CD4-positive, alpha-beta T cell (primary cell): ENCODE data around the gene CCDC182. TPM values are rescaled to one million over a fixed set of nuclear protein-coding genes. Genes with fewer than 3 reads are reported as not detected.

ENCODE experiments used
- ATAC-seq: fragments of 200-7000 bp; cut with Tn5 transposase; one replicate; pipeline ENCODE4 v1.10.0; 2022; ENCODE audit warnings: mild to moderate bottlenecking; ENCODE audit not compliant: poor library complexity
- CTCF ChIA-PET: fragments of 350-600 bp; sonication (Branson Sonifier 250); formaldehyde crosslinking; loops from one replicate; lab custom pipeline; 2021; ENCODE audit warnings: antibody characterized with exemption, inconsistent platforms; lab: Charles Lee
- POLR2A ChIA-PET: fragments of 350-600 bp; sonication (Branson Sonifier 250); formaldehyde crosslinking; loops from one replicate; lab custom pipeline; 2021; ENCODE audit warnings: antibody characterized with exemption, inconsistent platforms; lab: Charles Lee
- DNase-seq, 14 experiments: peaks; one replicate each; pipeline ENCODE4 v3.0.0-alpha.2; 2013 to 2020; ENCODE audit warnings: mixed read lengths in 2 of 14
- H3K27ac ChIP-seq, 2 donors: one replicate each; pipeline versions ENCODE4 v1.5.1 to v1.7.0; 2013; ENCODE audit warnings: low read length in 2 of 2, low read depth in 1 of 2, mild to moderate bottlenecking in 1 of 2
- H3K27me3 ChIP-seq, 2 experiments: 1 replicate in 1 of 2; 2 replicates in 1 of 2; pipeline versions ENCODE4 v1.6.1 to v1.7.0; 2013; ENCODE audit warnings: low read length in 2 of 2, control low read depth in 1 of 2, mild to moderate bottlenecking in 1 of 2, moderate library complexity in 1 of 2; ENCODE audit not compliant: insufficient read depth in 2 of 2, control insufficient read depth in 1 of 2
- H3K36me3 ChIP-seq: one replicate; pipeline ENCODE4 v1.6.1; 2013; ENCODE audit warnings: low read length, control low read depth; ENCODE audit not compliant: insufficient read depth
- H3K4me1 ChIP-seq: one replicate; pipeline ENCODE4 v1.6.1; 2013; ENCODE audit warnings: low read length, control low read depth; ENCODE audit not compliant: insufficient read depth
- H3K4me3 ChIP-seq: one replicate; pipeline ENCODE4 v1.5.1; 2013; ENCODE audit warnings: mild to moderate bottlenecking, low read length, moderate library complexity
- H3K9me3 ChIP-seq, 2 experiments: 1 replicate in 1 of 2; 2 replicates in 1 of 2; pipeline versions ENCODE4 v1.6.1 to v1.7.0; 2013; ENCODE audit warnings: low read length in 2 of 2, mild to moderate bottlenecking in 2 of 2, control low read depth in 1 of 2, moderate library complexity in 1 of 2; ENCODE audit not compliant: control insufficient read depth in 1 of 2, insufficient read depth in 1 of 2
- H3K27ac Mint-ChIP-seq: one replicate; pipeline ENCODE4 v1.8.0; 2020; ENCODE audit warnings: mixed read lengths
- H3K27me3 Mint-ChIP-seq: one replicate; pipeline ENCODE4 v1.8.0; 2021; ENCODE audit warnings: mixed read lengths
- H3K36me3 Mint-ChIP-seq: one replicate; pipeline ENCODE4 v1.8.0; 2021; ENCODE audit warnings: low read depth, mixed read lengths
- H3K4me1 Mint-ChIP-seq: one replicate; pipeline ENCODE4 v1.8.0; 2021; ENCODE audit warnings: low read depth, mixed read lengths
- H3K4me3 Mint-ChIP-seq: one replicate; pipeline ENCODE4 v1.8.0; 2020; ENCODE audit warnings: mild to moderate bottlenecking, mixed read lengths
- H3K9me3 Mint-ChIP-seq: one replicate; pipeline ENCODE4 v1.8.0; 2020; ENCODE audit warnings: mixed read lengths
- intact Hi-C, 2 experiments: fragments of 100-400 bp; cut with DNase I in 1 of 2; cut with micrococcal nuclease in 1 of 2; formaldehyde crosslinking; loops; one replicate each; pipeline versions ENCODE4 v1.15.1 to v1.9.0; 2023 to 2025; cut with DNase I, micrococcal nuclease
- total RNA-seq, 174 experiments: library from RNA in 2 of 174; stranded (reverse) in 2 of 174; gene quantifications; one replicate each; pipeline ENCODE4 v1.2.3 and lab custom pipeline; 2021 to 2026
- TF ChIP-seq, protein P1 (sequence below): fragments of 200-600 bp; IDR thresholded peaks from one replicate; pipeline ENCODE4 v1.8.0; 2022; ENCODE audit warnings: antibody characterized with exemption, mild to moderate bottlenecking

CCDC182 gene
- total RNA-seq, 2 experiments from 2014 or later, result not detected

DNA sequence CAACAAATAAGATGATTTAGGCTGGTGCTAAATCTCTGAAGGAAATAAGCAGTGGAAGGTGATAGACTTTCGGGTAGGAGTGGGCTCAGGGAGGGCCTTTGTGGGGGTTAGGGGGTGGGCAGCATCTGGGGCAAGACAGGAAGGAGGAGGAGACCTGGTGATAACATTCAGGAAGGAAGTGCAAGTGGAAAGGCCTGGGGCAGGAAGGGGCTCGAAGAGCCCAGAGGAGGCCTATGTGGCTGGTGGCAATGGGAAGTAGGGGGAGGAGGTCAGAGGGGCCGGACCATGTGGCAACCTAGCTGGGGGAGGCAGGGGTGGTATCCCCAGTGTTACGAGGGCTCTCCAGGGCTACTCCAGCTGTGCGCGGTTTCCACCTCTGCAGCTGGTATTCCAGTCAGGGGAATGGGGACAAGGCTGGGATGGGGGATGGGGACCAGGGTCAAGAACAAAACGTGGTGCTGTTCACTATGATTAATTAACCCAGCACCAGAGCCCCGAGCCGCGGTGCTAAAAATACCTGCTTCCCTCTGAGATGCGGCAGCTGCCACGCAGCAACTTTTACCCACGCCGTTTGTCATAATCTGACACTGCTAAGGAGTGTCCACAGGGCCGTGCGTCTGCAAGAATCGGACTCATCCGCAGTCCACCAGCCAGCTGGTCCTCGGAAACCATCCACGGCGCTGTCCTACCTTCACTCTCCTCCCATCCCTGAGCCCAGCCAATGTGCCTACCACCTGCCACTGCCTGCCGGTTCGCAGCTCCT lies 5.2 kb upstream of the CCDC182 start:
- no peaks in the 10 kb centered on the region for H3K36me3 ChIP-seq
- ChIA-PET CTCF (no interaction called here), POLR2A (interaction anchor here (1.4 kb wide), 1 partner anchor 507 kb away, joined by 4 read pairs; no protein-coding TSS in a partner anchor)
- no peak for DNase-seq
- no peaks in the 10 kb centered on the region for H3K9me3 ChIP-seq
- no peaks in the 10 kb centered on the region for H3K4me1 ChIP-seq
- intact Hi-C loops, result no loop called here
- H3K9me3 Mint-ChIP-seq, result no peaks in the 10 kb centered on the region
- H3K4me3 ChIP-seq, result no peak overlapping the region
- no peak overlapping the region for H3K27ac ChIP-seq
- no peak overlapping the region for H3K27ac Mint-ChIP-seq
- H3K27me3 ChIP-seq, result no peaks in the 10 kb centered on the region
- TF ChIP-seq, protein P1, sequence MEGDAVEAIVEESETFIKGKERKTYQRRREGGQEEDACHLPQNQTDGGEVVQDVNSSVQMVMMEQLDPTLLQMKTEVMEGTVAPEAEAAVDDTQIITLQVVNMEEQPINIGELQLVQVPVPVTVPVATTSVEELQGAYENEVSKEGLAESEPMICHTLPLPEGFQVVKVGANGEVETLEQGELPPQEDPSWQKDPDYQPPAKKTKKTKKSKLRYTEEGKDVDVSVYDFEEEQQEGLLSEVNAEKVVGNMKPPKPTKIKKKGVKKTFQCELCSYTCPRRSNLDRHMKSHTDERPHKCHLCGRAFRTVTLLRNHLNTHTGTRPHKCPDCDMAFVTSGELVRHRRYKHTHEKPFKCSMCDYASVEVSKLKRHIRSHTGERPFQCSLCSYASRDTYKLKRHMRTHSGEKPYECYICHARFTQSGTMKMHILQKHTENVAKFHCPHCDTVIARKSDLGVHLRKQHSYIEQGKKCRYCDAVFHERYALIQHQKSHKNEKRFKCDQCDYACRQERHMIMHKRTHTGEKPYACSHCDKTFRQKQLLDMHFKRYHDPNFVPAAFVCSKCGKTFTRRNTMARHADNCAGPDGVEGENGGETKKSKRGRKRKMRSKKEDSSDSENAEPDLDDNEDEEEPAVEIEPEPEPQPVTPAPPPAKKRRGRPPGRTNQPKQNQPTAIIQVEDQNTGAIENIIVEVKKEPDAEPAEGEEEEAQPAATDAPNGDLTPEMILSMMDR, result no peak
- H3K36me3 Mint-ChIP-seq, result no peaks in the 10 kb centered on the region
- ATAC-seq, result no peak
- H3K4me3 Mint-ChIP-seq, result no peak overlapping the region
- peaks cover 9% of the 10 kb centered on the region for H3K27me3 Mint-ChIP-seq
- no peaks in the 10 kb centered on the region for H3K4me1 Mint-ChIP-seq

DNA sequence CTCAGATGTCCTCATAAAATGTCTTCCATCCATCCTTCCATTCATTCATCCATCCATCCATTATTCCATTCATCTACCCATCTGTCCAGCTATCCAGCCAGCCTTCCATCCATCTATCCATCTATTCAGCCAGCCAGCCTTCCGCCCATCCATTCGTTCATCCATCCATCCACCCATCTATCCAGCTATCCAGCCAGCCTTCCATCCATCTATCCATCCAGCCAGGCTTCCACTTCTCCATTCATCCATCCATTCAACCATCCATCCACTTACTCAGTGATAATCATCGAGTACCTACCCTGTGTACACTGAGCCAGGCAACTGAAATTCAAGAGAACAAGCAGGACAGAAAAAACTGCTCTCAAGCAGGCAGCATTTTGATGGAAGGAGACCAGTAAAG lies 4.6 kb upstream of the CCDC182 start:
- no peaks in the 10 kb centered on the region for H3K36me3 ChIP-seq
- H3K27me3 ChIP-seq, result no peaks in the 10 kb centered on the region
- CTCF ChIA-PET, result no interaction called here
- Mint-ChIP-seq H3K4me1 (no peaks in the 10 kb centered on the region), H3K4me3 (no peak overlapping the region), H3K27ac (no peak overlapping the region), H3K36me3 (no peaks in the 10 kb centered on the region), H3K27me3 (peaks cover 9% of the 10 kb centered on the region), H3K9me3 (no peaks in the 10 kb centered on the region)
- H3K4me3 ChIP-seq, result no peak overlapping the region
- H3K27ac ChIP-seq, result no peak overlapping the region
- no peaks in the 10 kb centered on the region for H3K4me1 ChIP-seq
- TF ChIP-seq, protein P1, result no peak
- POLR2A ChIA-PET, result interaction anchor here (1.4 kb wide), 1 partner anchor 507 kb away, joined by 4 read pairs; no protein-coding TSS in a partner anchor
- intact Hi-C loops, result loop anchor here in 1 of 2 experiments (5.0 kb wide), 1 partner anchor 83 kb away; no protein-coding TSS in a partner anchor
- ATAC-seq, result no peak
- DNase-seq, result no peak
- no peaks in the 10 kb centered on the region for H3K9me3 ChIP-seq

DNA sequence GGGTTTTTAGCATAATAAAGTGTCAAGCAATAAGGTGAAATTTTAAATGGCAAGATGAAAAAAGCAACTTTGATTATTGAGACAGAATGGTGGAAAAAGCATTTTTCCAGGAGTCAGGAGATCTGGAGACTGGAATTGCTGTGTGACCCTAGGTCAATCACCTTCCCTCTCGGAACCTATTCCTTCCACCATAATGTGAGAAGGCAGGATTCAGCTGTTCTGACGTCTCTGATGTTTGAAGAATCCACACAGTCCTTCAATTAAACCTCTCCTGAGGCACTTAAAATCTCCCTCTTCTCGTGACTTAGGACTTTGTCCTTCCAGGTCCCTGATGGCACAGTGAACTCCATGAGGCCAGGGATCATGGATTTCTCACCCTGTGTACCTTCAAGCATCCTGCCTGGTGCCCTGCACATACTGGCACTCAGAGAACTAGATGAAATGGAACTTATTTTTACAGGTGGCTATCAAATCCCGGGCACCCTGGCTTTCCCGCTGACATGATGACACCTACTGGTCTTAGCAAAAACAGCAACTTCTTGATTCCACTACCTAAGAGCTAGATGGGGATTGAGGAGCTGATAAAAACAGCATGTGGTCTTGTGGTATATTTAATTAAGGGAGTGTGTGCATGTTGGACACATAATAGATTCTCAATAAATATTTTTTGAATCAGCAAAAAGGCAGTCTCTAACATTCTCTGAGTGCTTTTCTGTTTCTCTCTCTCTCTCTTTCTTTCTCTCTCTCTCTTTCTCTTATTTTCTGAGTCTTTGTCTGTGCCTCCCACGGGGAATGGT lies 2.3 kb upstream of the CCDC182 start:
- Mint-ChIP-seq H3K4me3 (no peak overlapping the region), H3K36me3 (no peaks in the 10 kb centered on the region), H3K27me3 (peaks cover 9% of the 10 kb centered on the region), H3K4me1 (no peaks in the 10 kb centered on the region), H3K9me3 (no peaks in the 10 kb centered on the region), H3K27ac (no peak overlapping the region)
- ChIA-PET CTCF (interaction anchor here (0.7 to 3.0 kb wide), 6 partner anchors 8 to 617 kb away, joined by 3 to 18 read pairs (median 3); no protein-coding TSS in a partner anchor), POLR2A (no interaction called here)
- intact Hi-C loops, result loop anchor here (1.0 to 5.0 kb wide), 4 partner anchors 85 to 616 kb away; no protein-coding TSS in a partner anchor
- no peak overlapping the region for H3K27ac ChIP-seq
- TF ChIP-seq, protein P1, result peak; percentile 79
- DNase-seq, result peak in 10 of 14 experiments; percentile 8 to 74 (median 22)
- peak; percentile 58 for ATAC-seq
- H3K9me3 ChIP-seq, result no peaks in the 10 kb centered on the region
- H3K27me3 ChIP-seq, result no peaks in the 10 kb centered on the region
- no peaks in the 10 kb centered on the region for H3K4me1 ChIP-seq
- H3K4me3 ChIP-seq, result no peak overlapping the region
- no peaks in the 10 kb centered on the region for H3K36me3 ChIP-seq
